H1 (cell line): ENCODE data around the gene GAS2L1. TPM values are rescaled to one million over a fixed set of nuclear protein-coding genes. Genes with fewer than 3 reads are reported as not detected.
A peak's percentile ranks its signal among the peaks of the same experiment; 100 is the strongest.

Source experiments
- CTCF ChIA-PET: fragments of 300-600 bp; sonication (Branson Sonifier 250); formaldehyde crosslinking; loops from one replicate; lab custom pipeline; 2021; ENCODE audit not compliant: partially characterized antibody; lab: Charles Lee
- POLR2A ChIA-PET: fragments of 300-600 bp; sonication (Branson Sonifier 250); formaldehyde crosslinking; loops from one replicate; lab custom pipeline; 2021; ENCODE audit warnings: inconsistent platforms; ENCODE audit not compliant: partially characterized antibody; lab: Charles Lee
- DNase-seq, 2 experiments: peaks; one replicate each; pipeline versions ENCODE4 v3.0.0 to v3.0.0-alpha.2; 2010 to 2022; ENCODE audit warnings: low spot score in 2 of 2, low read depth in 1 of 2, mixed read lengths in 1 of 2
- FAIRE-seq: peaks from 2 replicates; lab custom pipeline; 2011; peaks lifted over from hg19 to GRCh38; lab: Jason Lieb, UNC
- H2AFZ ChIP-seq: 2 replicates; pipeline ENCODE4 v1.8.1; 2012; ENCODE audit warnings: low read length, inconsistent platforms
- H2AK5ac ChIP-seq: 2 replicates; pipeline ENCODE4 v1.6.1; 2013; ENCODE audit warnings: low read depth, low read length
- H2BK120ac ChIP-seq: replicated peaks from 2 replicates; pipeline ENCODE3; 2013; ENCODE audit warnings: low read depth, low read length, inconsistent platforms
- H2BK12ac ChIP-seq: 2 replicates; pipeline ENCODE4 v1.6.1; 2013; ENCODE audit warnings: low read depth, low read length
- H2BK15ac ChIP-seq: 2 replicates; pipeline ENCODE4 v1.6.1; 2013; ENCODE audit warnings: low read length
- H2BK20ac ChIP-seq: 2 replicates; pipeline ENCODE4 v1.6.1; 2013; ENCODE audit warnings: low read length
- H2BK5ac ChIP-seq: 2 replicates; pipeline ENCODE4 v1.6.1; 2013; ENCODE audit warnings: low read depth, low read length
- H3K14ac ChIP-seq: 2 replicates; pipeline ENCODE4 v1.6.1; 2013; ENCODE audit warnings: inconsistent platforms; ENCODE audit not compliant: insufficient read length
- H3K18ac ChIP-seq: 2 replicates; pipeline ENCODE4 v1.6.1; 2013; ENCODE audit warnings: low read length; ENCODE audit errors: extremely low read depth
- H3K23ac ChIP-seq: 2 replicates; pipeline ENCODE4 v1.6.1; 2013; ENCODE audit warnings: inconsistent platforms; ENCODE audit not compliant: insufficient read length
- H3K23me2 ChIP-seq: 2 replicates; pipeline ENCODE4 v1.6.1; 2013; ENCODE audit warnings: low read depth, low read length
- H3K27ac ChIP-seq: 2 replicates; pipeline ENCODE4 v1.6.1; 2011; ENCODE audit warnings: low read depth, low read length, inconsistent platforms
- H3K27me3 ChIP-seq, 4 experiments: replicated peaks in 1 of 4; 1 replicate in 1 of 4; 2 replicates in 3 of 4; pipeline versions ENCODE4 v1.6.1 to v1.8.1; 2011 to 2013; ENCODE audit warnings: low read length in 3 of 4, mild to moderate bottlenecking in 3 of 4, inconsistent platforms in 2 of 4, mixed read lengths in 2 of 4, moderate library complexity in 1 of 4; ENCODE audit not compliant: control insufficient read depth in 3 of 4, insufficient read depth in 3 of 4; ENCODE audit errors: extremely low read depth in 1 of 4
- H3K36me3 ChIP-seq, 4 experiments: 2 replicates each; pipeline versions ENCODE4 v1.6.1 to v1.8.1; 2011 to 2013; ENCODE audit warnings: mild to moderate bottlenecking in 4 of 4, low read length in 3 of 4, moderate library complexity in 2 of 4, control low read depth in 1 of 4, inconsistent platforms in 1 of 4; ENCODE audit not compliant: insufficient read depth in 4 of 4, control insufficient read depth in 2 of 4
- H3K4ac ChIP-seq: replicated peaks from 2 replicates; pipeline ENCODE3; 2013; ENCODE audit warnings: low read length, low read depth, mixed read lengths, inconsistent platforms; ENCODE audit not compliant: insufficient read length
- H3K4me1 ChIP-seq, 4 experiments: replicated peaks in 1 of 4; 1 replicate in 1 of 4; 2 replicates in 3 of 4; pipeline versions ENCODE4 v1.6.1 to v1.8.1; 2011 to 2013; ENCODE audit warnings: low read length in 3 of 4, inconsistent platforms in 2 of 4, mixed read lengths in 1 of 4; ENCODE audit not compliant: insufficient read depth in 4 of 4, control insufficient read depth in 3 of 4
- H3K4me2 ChIP-seq, 2 experiments: 2 replicates each; pipeline versions ENCODE4 v1.6.1 to v1.8.1; 2011 to 2013; ENCODE audit warnings: low read depth in 2 of 2, low read length in 2 of 2, control low read depth in 1 of 2, inconsistent platforms in 1 of 2, mild to moderate bottlenecking in 1 of 2; ENCODE audit not compliant: insufficient read depth in 1 of 2
- H3K4me3 ChIP-seq, 4 experiments: fragments of 200-600, 300-600 bp in 1 of 4; sonication (generic), shearing (Covaris generic), sonication (Bioruptor Twin) in 1 of 4; 2 replicates each; pipeline versions ENCODE4 v1.5.1 to v1.8.1; 2011 to 2016; ENCODE audit warnings: low read length in 4 of 4, low read depth in 3 of 4, control low read depth in 2 of 4, inconsistent platforms in 2 of 4, mild to moderate bottlenecking in 2 of 4, mixed read lengths in 1 of 4, moderate library complexity in 1 of 4; ENCODE audit not compliant: insufficient read depth in 2 of 4; ENCODE audit errors: extremely low read depth in 1 of 4
- H3K56ac ChIP-seq: replicated peaks from 2 replicates; pipeline ENCODE3; 2013; ENCODE audit warnings: low read depth, mild to moderate bottlenecking, mixed read lengths, low read length, inconsistent platforms; ENCODE audit not compliant: insufficient read length
- H3K79me1 ChIP-seq: 2 replicates; pipeline ENCODE4 v1.6.1; 2013; ENCODE audit warnings: low read depth, low read length, control low read depth
- H3K79me2 ChIP-seq, 2 experiments: 2 replicates each; pipeline versions ENCODE4 v1.6.1 to v1.8.1; 2012 to 2013; ENCODE audit warnings: low read length in 2 of 2, mild to moderate bottlenecking in 2 of 2, inconsistent platforms in 1 of 2; ENCODE audit not compliant: insufficient read depth in 2 of 2, control insufficient read depth in 1 of 2
- H3K9ac ChIP-seq, 4 experiments: replicated peaks in 1 of 4; 1 replicate in 1 of 4; 2 replicates in 3 of 4; pipeline versions ENCODE4 v1.6.1 to v1.8.1; 2011 to 2013; ENCODE audit warnings: low read depth in 3 of 4, low read length in 3 of 4, control low read depth in 2 of 4, mild to moderate bottlenecking in 2 of 4, moderate library complexity in 2 of 4, inconsistent platforms in 1 of 4; ENCODE audit errors: extremely low read depth in 1 of 4
- H3K9me3 ChIP-seq, 2 experiments: 2 replicates each; pipeline versions ENCODE4 v1.6.1 to v1.8.1; 2012 to 2013; ENCODE audit warnings: mild to moderate bottlenecking in 2 of 2, moderate library complexity in 2 of 2, control low read depth in 1 of 2, inconsistent platforms in 1 of 2, low read depth in 1 of 2, low read length in 1 of 2, mixed read lengths in 1 of 2; ENCODE audit not compliant: insufficient read depth in 2 of 2
- H4K20me1 ChIP-seq, 2 experiments: replicated peaks in 1 of 2; 2 replicates each; pipeline versions ENCODE3 to v1.8.1; 2011 to 2013; ENCODE audit warnings: inconsistent platforms in 2 of 2, low read length in 2 of 2, mild to moderate bottlenecking in 1 of 2; ENCODE audit not compliant: insufficient read depth in 2 of 2, control insufficient read depth in 1 of 2
- H4K5ac ChIP-seq: 2 replicates; pipeline ENCODE4 v1.6.1; 2013; ENCODE audit warnings: low read length, low read depth, mixed read lengths, inconsistent platforms; ENCODE audit not compliant: insufficient read length
- H4K8ac ChIP-seq: 2 replicates; pipeline ENCODE4 v1.8.0; 2013; ENCODE audit warnings: mild to moderate bottlenecking, moderate library complexity, low read length, inconsistent platforms; ENCODE audit not compliant: insufficient read depth; ENCODE audit errors: extremely low read depth
- H4K91ac ChIP-seq: replicated peaks from 2 replicates; pipeline ENCODE3; 2013; ENCODE audit warnings: low read length, mixed read lengths, inconsistent platforms; ENCODE audit not compliant: insufficient read length
- ASH2L ChIP-seq: fragments of 200-600, 300-600 bp; sonication (generic); IDR thresholded peaks from one replicate; pipeline ENCODE4 v1.7.1; 2017; ENCODE audit warnings: low read length
- FOSL1 ChIP-seq: IDR thresholded peaks from 2 replicates; pipeline ENCODE4 v1.6.1; 2011; ENCODE audit warnings: mild to moderate bottlenecking, low read depth, low read length, moderate library complexity; ENCODE audit not compliant: insufficient read depth
- HDAC6 ChIP-seq: IDR thresholded peaks from one replicate; pipeline ENCODE4 v1.7.1; 2012; ENCODE audit warnings: low read depth, mild to moderate bottlenecking, inconsistent platforms, low read length, moderate library complexity
- NRF1 ChIP-seq: IDR thresholded peaks from 2 replicates; pipeline ENCODE4 v1.6.1; 2011; ENCODE audit warnings: mild to moderate bottlenecking, low read depth, low read length, improper control_type of control experiment
- POLR2AphosphoS5 ChIP-seq: IDR thresholded peaks from 2 replicates; pipeline ENCODE4 v1.6.1; 2011; ENCODE audit warnings: low read depth, low read length
- RBBP5 ChIP-seq: IDR thresholded peaks from 2 replicates; pipeline ENCODE4 v1.7.1; 2012; ENCODE audit warnings: low read depth, mild to moderate bottlenecking, inconsistent platforms, low read length, moderate library complexity, borderline replicate concordance
- SAP30 ChIP-seq: fragments of 300-600 bp; sonication (generic); IDR thresholded peaks from 2 replicates; pipeline ENCODE4 v1.7.1; 2012; ENCODE audit warnings: low read length, moderate library complexity, mild to moderate bottlenecking, inconsistent platforms; ENCODE audit not compliant: insufficient read depth, insufficient replicate concordance
- SRF ChIP-seq: IDR thresholded peaks from 2 replicates; pipeline ENCODE4 v1.6.1; 2011; ENCODE audit warnings: mild to moderate bottlenecking, low read depth, low read length, moderate library complexity
- SUZ12 ChIP-seq: fragments of 200-600 bp; sonication (generic); IDR thresholded peaks from 2 replicates; pipeline ENCODE4 v1.6.1; 2012; ENCODE audit warnings: mild to moderate bottlenecking, inconsistent platforms, low read length, moderate library complexity, mixed read lengths
- TAF7 ChIP-seq: optimal IDR thresholded peaks from 2 replicates; pipeline ENCODE3; 2011; ENCODE audit warnings: low read depth, mild to moderate bottlenecking, inconsistent platforms, low read length, moderate library complexity, borderline replicate concordance
- TBP ChIP-seq: IDR thresholded peaks from 2 replicates; pipeline ENCODE4 v1.6.1; 2011; ENCODE audit warnings: low read depth, low read length, improper control_type of control experiment
- YY1 ChIP-seq: IDR thresholded peaks from 2 replicates; pipeline ENCODE4 v1.6.1; 2011; ENCODE audit warnings: low read depth, mild to moderate bottlenecking, low read length
- WGBS, 2 experiments: shearing (Covaris generic) in 1 of 2; methylation state at CpG; one replicate each; pipeline versions ENCODE4 v1.1.6 to v1.1.7; 2013 to 2015; ENCODE audit warnings: low lambda C conversion rate in 2 of 2, mixed read lengths in 2 of 2, inconsistent platforms in 1 of 2, low coverage in 1 of 2, missing lambda C conversion rate in 1 of 2; ENCODE audit not compliant: insufficient replicate concordance in 2 of 2, insufficient coverage in 1 of 2, insufficient read length in 1 of 2; ENCODE audit errors: extremely low coverage in 1 of 2, missing lambda C conversion rate in 1 of 2; 5-methylcytosine and 5-hydroxymethylcytosine counted together
- polyA plus RNA-seq, 7 experiments: library from polyadenylated mRNA; depleted of rRNA in 3 of 7; stranded (reverse) in 5 of 7; unstranded in 2 of 7; fragments of >200 nt in 5 of 7; fragments of 200-250 nt in 2 of 7; gene quantifications; 1 replicate in 5 of 7; 2 replicates in 1 of 7; 4 replicates in 1 of 7; pipeline versions ENCODE4 v1.2.1 to v1.2.3, GENCODE V29; 2011 to 2013; ENCODE audit warnings: missing spikeins in 2 of 7, mixed read lengths in 2 of 7
- total RNA-seq: library from RNA; stranded (reverse); fragmentation: NEBNext Ultra II Directional; extraction: Animal tissue kit (Norgen Biotek cat#: 25700); gene quantifications from 2 replicates; pipeline ENCODE4 v1.2.1, GENCODE V29; 2021

Gene GAS2L1
- total and polyA plus RNA-seq, 2 of the 8 experiments (the other 6 are each of a cell fraction or from before 2014, with no cell fraction given) = 3.6 to 10.1 TPM

GRCh38 chr22:29309332-29310064, 3.0 kb downstream of the GAS2L1 start:
- Histone ChIP-seq H3K27ac (no peak overlapping the region), H3K14ac (no peak overlapping the region), H4K20me1 (peaks cover 6 to 15% of the 10 kb centered on the region in 2 experiments), H2BK120ac (no peak overlapping the region), H2BK15ac (no peak overlapping the region), H3K4ac (no peak overlapping the region), H3K9ac (no peak overlapping the region), H3K4me1 (peaks cover 0 to 18% (median 7%) of the 10 kb centered on the region in 4 experiments; a peak in 6 of 7 replicates), H3K4me3 (no peak overlapping the region), H3K27me3 (peaks cover 13 to 25% (median 17%) of the 10 kb centered on the region in 4 experiments), H3K18ac (no peak overlapping the region), H3K23me2 (peaks cover 6% of the 10 kb centered on the region; the same call in 1 of the 2 replicates), H3K36me3 (peaks cover 0 to 8% (median 0%) of the 10 kb centered on the region in 4 experiments; a peak in 1 of 8 replicates), H2BK20ac (no peak overlapping the region), H3K23ac (no peak overlapping the region), H2BK12ac (no peak overlapping the region), H2AFZ (no peak overlapping the region), H4K91ac (no peak overlapping the region), H3K79me2 (no peaks in the 10 kb centered on the region), H3K56ac (no peak overlapping the region), H3K4me2 (no peak overlapping the region), H4K5ac (no peak overlapping the region), H3K79me1 (no peaks in the 10 kb centered on the region), H2BK5ac (no peak overlapping the region), H4K8ac (no peak overlapping the region), H3K9me3 (peaks cover 3 to 7% of the 10 kb centered on the region in 2 experiments; a peak in 3 of 4 replicates), H2AK5ac (peak overlapping the region; percentile 75; the same call in 1 of the 2 replicates)
- ChIA-PET CTCF (interaction anchor here (1.2 kb wide), 1 partner anchor 15 kb away, joined by 3 read pairs; no protein-coding TSS in a partner anchor), POLR2A (interaction anchor here (1.0 to 1.7 kb wide), 3 partner anchors 11 to 63 kb away, joined by 3 to 11 read pairs (median 5); no protein-coding TSS in a partner anchor)
- no peak for FAIRE-seq
- 94% methylated on average over 21 of the region's 21 CpGs; no CpG with 5 or more reads in 1 of the 2 experiments for WGBS, 2 experiments
- no peak for DNase-seq
- TF ChIP-seq SUZ12 = no peak
- no peak for TF ChIP-seq TBP
- TF ChIP-seq NRF1 = no peak
- TF ChIP-seq ASH2L = no peak
- TF ChIP-seq RBBP5 = no peak
- no peak for TF ChIP-seq HDAC6
- TF ChIP-seq SAP30 = no peak
- TF ChIP-seq YY1 = no peak
- no peak for TF ChIP-seq TAF7
- no peak for TF ChIP-seq POLR2AphosphoS5
- no peak for TF ChIP-seq FOSL1
- no peak for TF ChIP-seq SRF
